HG02981 (cell line): ENCODE results near the gene ANKRD31.
"Not testable (repeated sequence)": the region's sequence is repeated elsewhere in the genome, so short reads cannot be mapped to it uniquely, and the experiment has no call there.

Experiments
- ATAC-seq: cut with Tn5 transposase; IDR thresholded peaks from one replicate; pipeline ENCODE4 v1.9.1; 2021; ENCODE audit warnings: mild to moderate bottlenecking, moderate library complexity; ENCODE audit not compliant: unreplicated experiment

Gene ANKRD31

DNA sequence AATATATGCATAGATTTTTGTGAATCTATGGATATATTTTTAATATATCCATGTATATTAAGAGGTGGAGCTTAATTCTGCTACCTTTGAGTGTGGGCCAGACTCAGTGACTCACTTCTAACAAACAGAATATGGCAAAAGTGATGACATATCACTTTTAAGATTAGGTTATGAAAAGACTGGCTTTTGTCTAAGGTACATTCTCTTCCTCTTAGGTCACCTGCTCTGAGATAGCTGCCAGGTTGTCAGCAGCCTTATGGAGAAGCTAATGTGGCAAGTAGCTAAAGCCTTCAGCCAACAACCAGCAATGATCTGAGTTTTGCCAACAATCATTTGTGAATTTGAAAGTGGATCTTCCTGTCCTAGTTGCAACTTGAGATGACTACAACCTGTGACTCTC, 83.8 kb downstream of the ANKRD31 start:
- ATAC-seq = no peak

DNA sequence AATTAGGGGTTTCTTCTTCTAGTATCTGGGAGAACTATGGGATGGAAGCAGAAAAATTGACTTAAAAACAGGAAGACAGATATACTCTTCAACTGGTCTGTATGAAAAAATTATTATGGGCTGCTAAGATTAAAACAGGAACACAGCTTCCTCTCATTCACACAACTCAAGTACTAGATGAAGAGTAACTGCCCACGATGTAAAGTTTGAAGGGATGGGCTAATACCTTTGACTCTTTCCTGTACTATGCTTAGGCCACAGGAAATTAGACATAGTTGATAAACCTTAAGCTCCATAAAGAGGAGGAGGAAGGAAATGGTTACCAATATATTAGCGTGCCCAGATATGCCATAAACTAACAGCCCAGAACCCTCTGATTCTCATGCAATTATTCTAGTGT, 88.6 kb downstream of the ANKRD31 start:
- no peak for ATAC-seq

DNA sequence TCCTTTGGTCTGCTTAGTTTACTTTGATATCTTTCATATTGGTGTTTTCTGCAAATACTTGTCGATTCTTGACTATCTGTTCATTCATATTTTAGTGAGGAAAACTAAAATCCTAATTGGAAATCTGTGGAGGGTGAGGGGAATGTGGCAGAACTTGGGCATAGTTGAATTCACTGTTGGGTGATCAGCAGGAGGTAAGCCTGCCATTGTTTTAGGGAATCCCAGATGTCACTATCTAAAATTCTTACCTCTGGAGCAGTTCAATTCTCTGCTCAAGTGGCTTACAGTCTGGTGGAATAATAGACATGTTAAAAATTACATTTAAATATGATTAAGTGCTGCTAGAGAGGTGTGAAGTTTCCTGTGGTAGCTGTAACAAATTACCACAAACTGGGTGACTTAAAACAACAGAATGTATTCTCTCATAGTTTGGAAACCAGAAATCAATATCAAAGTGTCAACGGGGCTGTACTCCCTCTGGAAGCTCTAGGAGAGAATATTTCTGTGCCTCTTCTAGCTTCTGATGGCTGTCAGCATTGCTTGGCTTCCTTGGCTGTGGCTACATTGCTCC, 94.0 kb downstream of the ANKRD31 start:
- ATAC-seq = no peak

DNA sequence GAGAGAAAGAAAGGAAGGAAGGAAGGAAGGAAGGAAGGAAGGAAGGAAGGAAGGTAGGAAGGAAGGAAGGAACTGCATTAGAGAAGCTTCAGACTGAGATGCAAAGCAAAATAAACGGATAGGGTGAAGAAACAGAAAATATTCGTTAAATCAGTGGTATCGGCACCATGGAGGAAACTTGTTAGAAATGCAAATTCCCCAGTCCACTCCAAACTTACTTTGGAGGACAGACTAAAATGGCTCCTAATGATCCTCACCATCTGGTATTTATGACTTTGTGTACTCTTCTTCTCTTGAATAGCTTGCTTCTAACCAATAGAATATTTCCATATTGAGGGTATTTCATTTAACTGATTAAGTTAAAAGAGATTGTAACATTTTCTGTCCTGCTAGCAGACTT, 96.4 kb downstream of the ANKRD31 start:
- ATAC-seq = no peak

DNA sequence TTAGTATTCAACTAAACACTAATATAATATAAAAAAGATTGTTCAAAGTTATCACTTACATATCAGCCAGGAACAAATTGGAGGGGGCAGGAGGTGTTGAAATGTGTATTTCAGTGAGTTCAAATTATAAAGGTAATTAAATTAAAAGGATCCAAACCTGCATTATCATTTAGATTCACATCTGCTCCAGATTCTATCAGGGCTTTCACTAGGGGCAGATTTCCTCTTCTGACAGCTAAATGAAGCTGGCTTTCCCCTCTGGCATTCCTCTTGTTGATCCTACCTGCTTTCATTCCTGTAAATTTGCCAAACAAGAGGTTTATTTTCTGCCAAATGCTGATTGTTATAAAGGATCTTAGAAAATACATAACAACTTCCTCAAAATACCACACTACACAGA, 98.0 kb downstream of the ANKRD31 start:
- no peak for ATAC-seq

DNA sequence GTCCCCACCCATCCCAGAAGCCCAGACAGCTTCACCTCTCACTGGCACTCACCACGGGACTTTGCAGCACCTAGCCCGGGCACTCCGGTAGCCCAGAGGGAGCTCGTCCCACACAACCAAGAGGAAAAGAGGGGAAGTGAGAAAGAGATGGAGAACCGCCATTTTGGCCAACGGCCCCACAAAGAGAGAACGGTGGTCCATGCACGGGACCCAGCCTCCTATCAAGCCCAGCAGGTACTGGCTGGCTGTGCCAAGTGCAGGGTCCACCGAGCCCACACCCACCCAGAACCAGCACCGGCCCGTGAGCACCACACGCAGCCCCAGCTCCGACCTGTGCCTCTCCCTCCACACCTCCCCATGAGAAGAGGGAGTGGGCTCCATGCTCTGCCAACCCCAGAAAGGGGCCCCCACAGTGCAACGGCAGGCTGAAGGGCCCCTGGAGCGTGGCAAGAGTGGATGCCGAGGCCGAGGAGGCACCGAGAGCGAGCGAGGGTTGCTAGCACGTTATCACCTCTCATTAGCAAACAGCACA, 105.8 kb downstream of the ANKRD31 start:
- no peak for ATAC-seq

DNA sequence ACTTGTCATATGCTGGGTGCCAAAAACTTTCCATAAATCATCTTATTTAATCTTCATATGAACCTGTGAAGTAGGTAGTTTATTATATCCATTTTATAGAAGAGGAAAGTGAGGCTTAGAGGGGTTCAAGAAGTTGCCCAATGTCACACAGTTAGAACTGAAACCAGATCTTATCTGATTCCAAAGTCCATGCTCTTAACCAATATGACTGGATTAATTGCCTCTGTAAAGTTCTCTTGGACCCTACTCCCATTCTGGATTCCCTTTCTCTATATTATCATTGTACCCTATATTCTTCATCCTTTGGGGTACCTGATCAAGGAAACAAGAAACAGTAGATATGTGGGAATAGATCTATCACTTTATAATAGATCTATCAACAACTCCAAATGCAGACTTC, 119.8 kb downstream of the ANKRD31 start:
- no peak for ATAC-seq

DNA sequence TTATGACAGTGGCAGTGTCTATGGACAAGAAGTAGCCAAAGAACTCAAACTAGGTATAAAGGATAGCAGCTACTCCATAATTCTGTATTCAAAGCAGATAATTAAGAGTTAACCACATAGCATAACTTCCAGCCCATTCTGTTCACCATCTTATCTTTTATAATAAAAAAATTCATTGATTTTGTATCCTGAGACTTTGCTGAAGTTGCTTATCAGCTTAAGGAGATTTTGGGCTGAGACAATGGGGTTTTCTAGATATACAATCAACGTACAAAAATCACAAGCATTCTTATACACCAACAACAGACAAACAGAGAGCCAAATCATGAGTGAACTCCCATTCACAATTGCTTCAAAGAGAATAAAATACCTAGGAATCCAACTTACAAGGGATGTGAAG, 122.4 kb downstream of the ANKRD31 start:
- not testable (repeated sequence) for ATAC-seq

DNA sequence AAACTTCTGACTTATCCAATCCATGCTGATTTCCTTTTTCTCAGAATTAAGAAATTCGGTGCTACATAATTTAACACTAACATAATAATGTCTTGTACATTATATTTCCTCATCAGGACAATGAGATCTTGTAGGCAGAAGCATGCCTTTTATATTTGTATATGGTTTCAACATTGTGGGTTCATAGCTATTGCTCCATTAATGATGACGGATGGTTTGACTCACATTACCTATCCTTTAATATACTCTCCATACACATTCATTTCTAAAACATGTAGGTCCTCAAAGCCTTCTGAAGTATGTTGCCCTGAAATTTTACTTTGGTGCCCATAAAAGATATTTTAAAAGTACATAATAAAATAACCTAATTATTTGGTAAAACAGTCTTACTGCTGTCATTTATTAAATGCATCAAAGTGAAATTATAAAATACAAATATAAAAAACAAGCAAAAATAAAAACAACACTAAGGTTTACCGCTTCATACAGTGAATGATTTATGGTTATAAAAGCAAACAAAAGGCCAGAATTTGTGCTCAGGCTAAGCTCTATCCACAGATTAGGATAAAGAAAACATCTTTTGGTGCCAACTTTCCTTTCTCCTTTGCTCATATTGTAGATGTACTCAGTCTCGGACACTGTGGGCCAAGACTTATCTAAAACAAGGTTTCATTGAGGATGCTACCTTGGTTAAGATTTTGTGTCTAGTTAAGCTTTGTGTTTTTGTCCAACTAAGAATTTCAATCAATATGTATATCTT, 123.1 kb downstream of the ANKRD31 start:
- no peak for ATAC-seq

DNA sequence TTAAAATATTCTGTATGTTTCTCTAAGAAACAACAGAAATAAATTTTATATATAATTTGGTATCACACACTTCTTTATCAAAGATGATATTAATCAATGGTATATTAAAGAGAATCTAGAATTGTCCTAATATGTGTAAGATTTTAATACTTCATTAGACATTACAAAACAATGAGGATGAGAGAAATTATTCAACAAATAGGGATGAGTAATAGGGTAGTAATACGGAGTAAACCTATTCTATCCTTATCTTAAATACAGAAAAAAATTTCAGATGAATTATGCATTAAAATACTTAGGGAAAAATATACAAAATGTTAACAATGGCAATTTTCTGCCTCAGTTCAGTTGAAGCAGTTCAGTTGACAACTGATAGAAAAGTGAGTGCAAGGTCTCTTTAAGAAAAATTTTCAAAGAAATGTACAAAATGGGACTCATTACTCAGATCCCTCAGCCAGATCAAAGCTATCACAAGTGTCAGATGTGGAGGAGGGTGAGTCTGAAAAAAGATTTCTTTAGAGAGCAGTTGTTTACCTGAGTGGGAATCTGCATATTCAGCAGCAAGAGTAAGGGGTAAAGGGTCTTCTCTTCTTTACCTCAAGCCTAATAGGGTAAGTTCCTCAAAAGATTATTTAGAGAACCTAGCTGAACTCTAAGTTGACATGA, 127.6 kb downstream of the ANKRD31 start:
- ATAC-seq = no peak

DNA sequence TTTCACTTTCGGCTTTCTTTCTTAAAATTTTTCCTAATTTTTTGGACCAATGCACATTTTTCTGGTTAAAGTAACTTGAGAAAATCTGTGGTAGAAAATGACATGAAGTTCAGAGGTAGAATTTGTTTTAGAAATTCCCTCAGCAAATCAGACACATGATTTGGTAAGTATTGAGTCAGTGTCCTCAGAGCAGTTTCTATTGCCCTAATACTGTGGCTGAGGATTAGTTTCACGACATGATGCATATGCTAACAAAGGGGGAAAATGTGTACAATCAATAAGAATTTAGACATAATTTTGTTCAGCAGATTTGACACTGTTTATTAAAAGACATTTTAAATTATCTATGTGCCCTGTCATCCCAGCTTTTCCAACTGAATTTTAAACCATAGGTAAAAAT, 128.2 kb downstream of the ANKRD31 start:
- ATAC-seq = no peak

DNA sequence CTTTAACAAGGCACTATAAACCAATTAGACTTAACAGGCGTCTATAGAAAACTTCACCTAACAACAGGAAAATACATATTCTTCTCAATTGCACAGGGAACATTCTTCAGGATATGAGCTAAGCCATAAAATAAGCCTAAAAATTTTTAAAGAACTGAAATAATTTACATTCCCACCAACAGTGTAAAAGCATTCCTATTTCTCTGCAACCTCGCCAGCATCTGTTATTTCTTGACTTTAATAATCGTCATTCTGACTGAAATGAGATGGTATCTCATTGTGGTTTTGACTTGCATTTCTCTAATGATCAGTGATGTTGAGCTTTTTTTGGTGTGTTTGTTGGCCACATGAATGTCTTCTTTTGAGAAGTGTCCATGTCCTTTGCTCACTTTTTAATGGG, 140.7 kb downstream of the ANKRD31 start:
- not testable (repeated sequence) for ATAC-seq

DNA sequence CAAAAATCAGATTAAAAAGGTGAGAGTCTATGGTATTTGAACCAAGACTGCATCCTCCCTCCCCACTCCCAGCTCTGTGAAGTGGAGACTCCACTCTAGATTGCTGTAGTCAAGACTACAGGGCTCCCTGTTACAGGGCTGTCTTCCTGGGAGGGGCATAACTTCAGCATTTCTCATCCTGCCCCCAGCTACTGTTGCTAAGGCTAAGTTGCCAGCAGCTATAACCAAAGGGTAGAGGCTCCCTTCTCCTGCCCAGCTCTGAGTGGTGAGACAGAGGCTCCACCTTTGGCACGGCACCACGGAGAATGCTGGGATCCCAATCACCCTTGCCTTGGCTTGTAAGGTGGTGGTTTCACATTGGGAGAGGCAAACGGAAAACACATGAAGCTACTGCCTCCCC, 145.1 kb downstream of the ANKRD31 start:
- no peak for ATAC-seq

DNA sequence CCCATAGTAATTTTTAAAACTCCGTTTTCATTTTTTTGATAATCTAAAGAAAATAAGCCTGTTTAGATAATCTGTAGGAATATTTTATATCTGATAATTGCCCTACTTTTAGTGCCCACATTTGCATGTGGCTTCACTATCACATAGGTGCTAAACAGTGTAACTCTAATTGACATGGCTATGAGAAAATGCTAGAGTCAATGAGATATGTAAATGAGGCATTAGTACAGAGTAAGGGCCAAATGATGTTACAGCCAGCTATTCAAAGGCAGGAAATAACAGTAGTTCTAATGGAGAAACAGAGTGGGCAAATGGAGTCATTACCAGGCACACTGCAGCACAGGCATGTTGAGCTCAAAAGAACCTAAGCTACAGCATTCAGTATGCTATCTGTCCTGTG, 147.0 kb downstream of the ANKRD31 start:
- no peak for ATAC-seq

DNA sequence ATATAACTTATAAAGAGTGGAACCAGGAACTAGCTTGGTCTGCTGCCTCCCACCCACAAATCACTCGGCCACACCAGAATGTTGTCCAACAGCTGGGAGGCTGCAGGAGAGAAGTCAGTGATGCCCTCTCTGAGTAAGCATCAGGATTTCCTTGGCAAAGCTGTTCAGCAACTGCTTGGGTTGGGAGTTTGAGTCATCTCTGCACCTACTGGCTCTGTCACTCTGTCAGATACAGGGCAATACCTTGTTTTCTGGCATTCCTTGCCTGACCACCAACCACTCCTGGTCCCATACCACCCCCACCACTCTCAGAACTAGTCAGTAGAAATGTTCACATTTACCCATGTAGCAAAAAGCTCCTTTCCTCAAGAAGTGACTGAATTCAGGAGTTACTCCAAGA, 147.5 kb downstream of the ANKRD31 start:
- ATAC-seq = no peak

DNA sequence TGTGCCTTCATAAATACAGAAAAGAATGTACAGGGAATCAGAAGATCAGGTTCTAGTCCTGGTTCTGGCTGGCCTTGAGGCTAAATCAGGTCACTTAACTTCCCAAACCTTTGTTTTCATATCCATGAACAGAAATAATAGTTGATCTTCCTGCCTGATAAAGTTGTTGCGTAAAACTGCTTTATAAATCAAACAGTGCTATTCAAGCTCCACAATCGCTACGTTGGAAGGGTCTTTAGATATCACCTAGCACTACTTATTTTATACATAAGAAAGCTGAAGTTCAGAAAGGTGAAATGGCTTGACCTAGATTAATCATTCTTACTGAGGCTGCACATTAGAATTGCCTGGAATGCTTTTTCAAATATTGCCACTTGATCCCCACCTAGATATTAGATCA, 148.0 kb downstream of the ANKRD31 start:
- ATAC-seq = no peak

DNA sequence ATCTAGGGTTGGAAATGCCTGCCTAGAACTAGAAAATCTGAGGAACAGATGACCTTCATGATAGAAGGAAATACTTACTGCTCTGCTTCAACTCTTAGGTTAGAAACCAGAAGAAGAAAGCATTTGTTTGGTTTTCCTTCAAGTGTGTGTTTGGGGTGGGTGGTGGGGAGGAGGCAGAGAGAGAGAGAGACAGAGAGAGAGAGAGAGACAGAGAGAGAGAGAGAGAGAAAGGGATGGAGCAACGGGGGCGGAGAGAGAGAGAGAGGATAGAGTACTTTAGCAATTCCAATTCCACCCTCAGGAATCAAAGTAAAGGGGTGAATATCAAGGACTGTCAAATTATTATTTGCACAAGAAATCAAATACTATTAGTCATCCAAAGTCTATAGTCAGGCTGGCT, 155.2 kb downstream of the ANKRD31 start:
- ATAC-seq = no peak

DNA sequence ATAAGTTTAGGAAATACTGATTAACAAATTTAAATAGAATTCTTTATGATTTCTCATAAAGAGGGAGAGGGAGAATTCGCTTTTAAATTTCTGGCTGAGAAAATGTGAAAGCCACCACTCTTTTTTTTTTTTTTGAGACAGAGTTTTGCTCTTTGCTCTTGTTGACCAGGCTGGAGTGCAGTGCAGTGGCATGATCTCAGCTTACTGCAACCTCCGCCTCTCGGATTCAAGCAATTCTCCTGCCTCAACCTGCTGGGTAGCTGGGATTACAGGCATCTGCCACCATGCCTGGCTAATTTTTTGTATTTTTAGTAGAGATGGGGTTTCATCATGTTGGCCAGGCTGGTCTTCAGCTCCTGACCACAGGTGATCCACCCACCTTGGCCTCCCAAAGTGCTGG, 157.3 kb downstream of the ANKRD31 start:
- ATAC-seq = not testable (repeated sequence)

DNA sequence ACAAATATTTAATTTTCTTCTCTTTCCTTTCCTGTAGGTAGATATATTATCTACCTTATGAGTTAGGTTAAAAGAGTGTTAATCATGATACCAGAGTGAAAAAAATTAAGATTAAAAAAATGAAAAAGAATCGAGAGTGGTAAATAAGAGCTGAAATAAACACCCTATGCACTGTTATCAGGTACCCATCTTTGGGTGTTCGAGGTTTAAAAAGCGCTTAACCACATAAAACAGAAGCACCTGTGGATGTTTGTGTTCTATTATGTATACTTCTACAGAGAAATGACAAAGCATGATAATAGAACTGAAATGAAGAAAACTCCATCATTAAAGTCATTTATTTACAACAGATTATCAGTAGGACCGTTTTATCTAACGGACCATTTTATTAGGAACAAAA, 158.7 kb downstream of the ANKRD31 start:
- ATAC-seq = no peak

DNA sequence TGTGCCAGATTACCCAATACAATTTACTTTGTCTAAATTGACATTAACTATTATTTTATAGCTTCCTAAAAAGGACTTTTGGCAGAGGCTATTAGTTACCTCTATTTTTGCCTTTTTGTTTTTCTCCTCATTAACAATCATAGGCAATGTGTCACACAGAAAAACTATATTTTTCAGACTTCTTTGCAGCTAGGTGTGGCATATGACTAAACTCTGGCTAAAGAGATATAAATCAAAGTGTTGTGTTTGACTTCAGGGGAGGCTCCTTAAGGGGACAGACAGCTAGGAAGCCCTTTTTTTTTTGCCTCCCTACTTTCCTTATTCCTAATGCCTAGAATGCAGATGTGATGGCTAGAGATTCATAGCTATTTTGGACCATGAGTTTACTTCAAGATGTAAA, 164.6 kb downstream of the ANKRD31 start:
- no peak for ATAC-seq

DNA sequence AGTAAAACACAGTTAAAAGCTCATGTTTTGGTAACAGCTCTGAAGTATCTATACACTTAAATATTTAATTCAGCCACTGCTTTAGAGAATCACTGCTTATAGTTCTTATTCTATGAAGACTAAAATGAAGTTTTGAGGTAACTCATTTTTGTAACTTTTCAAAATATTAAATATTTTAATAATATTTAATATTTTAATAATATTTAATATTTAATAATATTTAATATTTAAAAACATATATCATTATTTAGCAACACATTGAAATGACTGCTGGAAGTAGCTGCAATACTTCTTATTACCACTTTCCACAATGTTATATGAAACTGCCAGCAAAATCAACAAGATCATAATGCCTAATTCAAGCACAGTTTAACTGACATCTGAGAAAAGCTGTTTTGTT, 165.6 kb downstream of the ANKRD31 start:
- ATAC-seq = no peak

DNA sequence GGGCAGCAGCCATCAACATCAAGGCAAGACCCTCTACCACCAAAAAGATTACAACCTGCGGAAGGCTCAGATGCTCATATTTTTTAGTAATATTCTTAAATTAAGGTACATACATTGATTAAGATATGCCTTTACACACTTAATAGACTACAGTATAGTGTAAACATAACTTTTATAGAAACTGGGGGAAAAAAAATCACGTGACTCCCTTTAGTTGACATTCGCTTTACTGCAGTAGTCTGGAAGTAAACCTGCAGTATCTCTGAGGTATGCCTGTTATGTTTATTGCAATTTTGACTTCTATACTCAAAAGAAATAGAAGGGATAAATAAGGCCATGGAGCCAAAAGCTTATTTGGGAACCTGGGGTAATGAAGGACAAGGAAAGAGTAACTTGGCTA, 169.2 kb downstream of the ANKRD31 start:
- no peak for ATAC-seq
